ENCODE results near the gene SKIC2. TPM values are rescaled to one million over a fixed set of nuclear protein-coding genes. Genes with fewer than 3 reads are reported as not detected.

SKIC2 gene
- total RNA-seq, 4 donors from 2014 or later, result 81.3 to 130 (median 107) TPM

- TF ChIP-seq, protein P1, sequence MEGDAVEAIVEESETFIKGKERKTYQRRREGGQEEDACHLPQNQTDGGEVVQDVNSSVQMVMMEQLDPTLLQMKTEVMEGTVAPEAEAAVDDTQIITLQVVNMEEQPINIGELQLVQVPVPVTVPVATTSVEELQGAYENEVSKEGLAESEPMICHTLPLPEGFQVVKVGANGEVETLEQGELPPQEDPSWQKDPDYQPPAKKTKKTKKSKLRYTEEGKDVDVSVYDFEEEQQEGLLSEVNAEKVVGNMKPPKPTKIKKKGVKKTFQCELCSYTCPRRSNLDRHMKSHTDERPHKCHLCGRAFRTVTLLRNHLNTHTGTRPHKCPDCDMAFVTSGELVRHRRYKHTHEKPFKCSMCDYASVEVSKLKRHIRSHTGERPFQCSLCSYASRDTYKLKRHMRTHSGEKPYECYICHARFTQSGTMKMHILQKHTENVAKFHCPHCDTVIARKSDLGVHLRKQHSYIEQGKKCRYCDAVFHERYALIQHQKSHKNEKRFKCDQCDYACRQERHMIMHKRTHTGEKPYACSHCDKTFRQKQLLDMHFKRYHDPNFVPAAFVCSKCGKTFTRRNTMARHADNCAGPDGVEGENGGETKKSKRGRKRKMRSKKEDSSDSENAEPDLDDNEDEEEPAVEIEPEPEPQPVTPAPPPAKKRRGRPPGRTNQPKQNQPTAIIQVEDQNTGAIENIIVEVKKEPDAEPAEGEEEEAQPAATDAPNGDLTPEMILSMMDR (IDR thresholded peaks at IDR 0.05), result no peak
- TF ChIP-seq POLR2A (IDR thresholded peaks at IDR 0.05), result no peak
- Histone ChIP-seq H3K4me1 (peaks cover 0 to 15% (median 10%) of the 10 kb centered on the region in 4 donors), H3K36me3 (peaks cover 0 to 78% (median 0%) of the 10 kb centered on the region in 3 donors), H3K4me3 (no peak overlapping the region), H3K27me3 (no peaks in the 10 kb centered on the region), H3K27ac (no peak overlapping the region), H3K9me3 (no peaks in the 10 kb centered on the region)
- DNase-seq, result peak in 1 of 3 donors; percentile 10
These were observed 8.3 kb downstream of the SKIC2 start for GRCh38 chr6:31966997-31967925.

GRCh38 chr6:31967926-31968320, 8.9 kb downstream of the SKIC2 start:
- peaks cover 0 to 71% (median 0%) of the 10 kb centered on the region in 3 donors for H3K36me3 ChIP-seq
- no peak for TF ChIP-seq POLR2A (IDR thresholded peaks at IDR 0.05)
- TF ChIP-seq, protein P1 (IDR thresholded peaks at IDR 0.05), result no peak
- no peak overlapping the region for H3K4me3 ChIP-seq
- H3K27ac ChIP-seq, result no peak overlapping the region
- no peaks in the 10 kb centered on the region for H3K9me3 ChIP-seq
- no peak for DNase-seq
- H3K4me1 ChIP-seq, result peaks cover 0 to 17% (median 12%) of the 10 kb centered on the region in 4 donors
- no peaks in the 10 kb centered on the region for H3K27me3 ChIP-seq

GRCh38 chr6:31968326-31968725, 9.4 kb downstream of the SKIC2 start:
- Histone ChIP-seq H3K4me1 (peaks cover 0 to 21% (median 12%) of the 10 kb centered on the region in 4 donors), H3K27ac (no peak overlapping the region), H3K27me3 (no peaks in the 10 kb centered on the region), H3K4me3 (no peak overlapping the region), H3K9me3 (no peaks in the 10 kb centered on the region), H3K36me3 (peaks cover 0 to 67% (median 0%) of the 10 kb centered on the region in 3 donors)
- TF ChIP-seq, protein P1 (IDR thresholded peaks at IDR 0.05), result no peak
- TF ChIP-seq POLR2A (IDR thresholded peaks at IDR 0.05), result no peak
- peak in 1 of 3 donors; percentile 42 for DNase-seq

GRCh38 chr6:31968791-31969711, 10.1 kb downstream of the SKIC2 start:
- TF ChIP-seq, protein P1 (IDR thresholded peaks at IDR 0.05), result no peak
- TF ChIP-seq POLR2A (IDR thresholded peaks at IDR 0.05), result no peak
- peaks cover 0 to 25% (median 12%) of the 10 kb centered on the region in 4 donors for H3K4me1 ChIP-seq
- no peak overlapping the region for H3K4me3 ChIP-seq
- H3K36me3 ChIP-seq, result peaks cover 0 to 60% (median 0%) of the 10 kb centered on the region in 3 donors
- no peaks in the 10 kb centered on the region for H3K27me3 ChIP-seq
- DNase-seq, result peak in 1 of 3 donors; percentile 44
- no peaks in the 10 kb centered on the region for H3K9me3 ChIP-seq
- no peak overlapping the region for H3K27ac ChIP-seq

All from Peyer's patch (tissue), 4 donors.